GM12878 (cell line): ENCODE data around the gene ZSWIM9. TPM values are rescaled to one million over a fixed set of nuclear protein-coding genes. Genes with fewer than 3 reads are reported as not detected.

Source experiments
- ATAC-seq: fragments of 200-7000 bp; cut with Tn5 transposase; 3 replicates; pipeline ENCODE4 v1.9.1; 2020; ENCODE audit warnings: mild to moderate bottlenecking, moderate library complexity
- BruUV-seq: library from RNA; stranded (reverse); fragments of 400-500 nt; replicated peaks from 2 replicates; lab custom pipeline; 2021; lab: Mats Ljungman, UMichigan
- CTCF ChIA-PET: fragments of 300-600 bp; sonication (Branson Sonifier 250); formaldehyde crosslinking; extraction: SDS; loops from one replicate; lab custom pipeline; 2021; ENCODE audit warnings: inconsistent platforms; lab: Yijun Ruan, JAX
- POLR2A ChIA-PET: fragments of 350-600 bp; formaldehyde crosslinking; extraction: SDS; loops from one replicate; lab custom pipeline; 2021; ENCODE audit warnings: inconsistent platforms; lab: Charles Lee
- RAD21 ChIA-PET: fragments of 300-600 bp; sonication (Branson Sonifier 250); formaldehyde crosslinking; loops from one replicate; lab custom pipeline; 2023; ENCODE audit warnings: antibody characterized with exemption; ENCODE audit not compliant: unreplicated experiment; lab: Charles Lee
- SMC1A ChIA-PET: fragments of 300-600 bp; sonication (Branson Sonifier 250); formaldehyde crosslinking; loops from one replicate; lab custom pipeline; 2023; ENCODE audit not compliant: unreplicated experiment, uncharacterized antibody; lab: Charles Lee
- DNase-seq: peaks from one replicate; pipeline ENCODE4 v3.0.0-alpha.2; 2011; ENCODE audit warnings: low read depth, low spot score
- FAIRE-seq: peaks from 3 replicates; lab custom pipeline; 2011; peaks lifted over from hg19 to GRCh38; lab: Jason Lieb, UNC
- H2AFZ ChIP-seq: 2 replicates; pipeline ENCODE4 v1.6.0; 2011; ENCODE audit warnings: low read depth, low read length, control low read depth; ENCODE audit not compliant: control insufficient read depth
- H3K27ac ChIP-seq: 2 replicates; pipeline ENCODE4 v1.5.1; 2011; ENCODE audit warnings: control low read depth; ENCODE audit not compliant: control insufficient read depth, insufficient read depth
- H3K27me3 ChIP-seq, 2 experiments: replicated peaks in 1 of 2; 2 replicates each; pipeline versions ENCODE4 v1.6.0 to v1.6.1; 2011; ENCODE audit warnings: low read length in 1 of 2; ENCODE audit not compliant: control insufficient read depth in 2 of 2, insufficient read depth in 2 of 2
- H3K36me3 ChIP-seq, 2 experiments: 2 replicates each; pipeline ENCODE4 v1.5.1; 2011; ENCODE audit warnings: low read length in 1 of 2; ENCODE audit not compliant: control insufficient read depth in 2 of 2, insufficient read depth in 2 of 2
- H3K4me1 ChIP-seq: 2 replicates; pipeline ENCODE4 v1.6.1; 2011; ENCODE audit warnings: mild to moderate bottlenecking, low read length, moderate library complexity, mixed read lengths; ENCODE audit not compliant: control insufficient read depth, insufficient read depth
- H3K4me2 ChIP-seq: 2 replicates; pipeline ENCODE4 v1.6.0; 2011; ENCODE audit warnings: control low read depth; ENCODE audit not compliant: control insufficient read depth, insufficient read depth
- H3K4me3 ChIP-seq: fragments of 200-600 bp; sonication (generic); 2 replicates; pipeline ENCODE4 v1.5.1; 2016
- H3K79me2 ChIP-seq: 2 replicates; pipeline ENCODE4 v1.6.0; 2011; ENCODE audit warnings: low read length; ENCODE audit not compliant: control insufficient read depth, insufficient read depth
- H3K9ac ChIP-seq: 2 replicates; pipeline ENCODE4 v1.8.0; 2011; ENCODE audit warnings: low read length, control low read depth, mixed read lengths; ENCODE audit not compliant: control insufficient read depth, insufficient read depth
- H3K9me3 ChIP-seq: replicated peaks from 3 replicates; pipeline ENCODE4 v1.5.1; 2011; ENCODE audit warnings: mild to moderate bottlenecking, low read length; ENCODE audit not compliant: control insufficient read depth, insufficient read depth
- H4K20me1 ChIP-seq: 2 replicates; pipeline ENCODE4 v1.6.0; 2011; ENCODE audit not compliant: control insufficient read depth, insufficient read depth
- ATF7 ChIP-seq: fragments of 450-650 bp; IDR thresholded peaks from 2 replicates; pipeline ENCODE4 v1.6.1; 2016; ENCODE audit warnings: low read depth, mild to moderate bottlenecking
- CEBPB ChIP-seq, 2 experiments: fragments of 150-350 bp in 1 of 2; IDR thresholded peaks; 2 replicates each; pipeline ENCODE4 v1.6.1; 2012 to 2014; ENCODE audit warnings: low read depth in 2 of 2, low read length in 2 of 2, borderline replicate concordance in 1 of 2, inconsistent platforms in 1 of 2
- CREM ChIP-seq: IDR thresholded peaks from 2 replicates; pipeline ENCODE4 v1.6.1; 2014; ENCODE audit warnings: antibody characterized with exemption, low read depth
- FOXK2 ChIP-seq: fragments of 450-650 bp; IDR thresholded peaks from 2 replicates; pipeline ENCODE4 v1.6.1; 2017; ENCODE audit warnings: mild to moderate bottlenecking, moderate library complexity
- NBN ChIP-seq: fragments of 450-650 bp; IDR thresholded peaks from 2 replicates; pipeline ENCODE4 v1.6.1; 2016
- NR2F1 ChIP-seq: fragments of 450-650 bp; conservative IDR thresholded peaks from 2 replicates; pipeline ENCODE4 v1.6.1; 2017; ENCODE audit warnings: mild to moderate bottlenecking
- RBBP5 ChIP-seq: fragments of 200-600 bp; sonication (generic); conservative IDR thresholded peaks from 2 replicates; pipeline ENCODE4 v1.6.1; 2016
- STAT3 ChIP-seq: IDR thresholded peaks from 2 replicates; pipeline ENCODE4 v1.6.1; 2011; ENCODE audit warnings: low read depth, low read length, improper control_type of control experiment
- SUZ12 ChIP-seq: fragments of 200-600 bp; sonication (generic); IDR thresholded peaks from one replicate; pipeline ENCODE4 v1.6.1; 2018; ENCODE audit warnings: antibody characterized with exemption, mild to moderate bottlenecking; ENCODE audit not compliant: unreplicated experiment
- TBL1XR1 ChIP-seq: IDR thresholded peaks from 2 replicates; pipeline ENCODE4 v1.6.1; 2012; ENCODE audit warnings: low read depth, low read length, improper control_type of control experiment
- WRNIP1 ChIP-seq: IDR thresholded peaks from 2 replicates; pipeline ENCODE4 v1.6.1; 2011; ENCODE audit warnings: low read depth, low read length, improper control_type of control experiment, borderline replicate concordance
- WGBS: methylation state at CpG from one replicate; pipeline ENCODE4 v1.1.6; 2016; ENCODE audit warnings: low lambda C conversion rate; ENCODE audit not compliant: insufficient replicate concordance, insufficient coverage; ENCODE audit errors: missing lambda C conversion rate; 5-methylcytosine and 5-hydroxymethylcytosine counted together
- in situ Hi-C: fragments of 300-500 bp; cut with MboI; formaldehyde crosslinking; loops from 9 replicates; pipeline ENCODE4 v1.14.3; 2018; ENCODE audit warnings: mixed read lengths
- intact Hi-C: fragments of 100-400 bp; cut with micrococcal nuclease; formaldehyde crosslinking; loops from one replicate; pipeline ENCODE4 v1.14.2; 2022; ENCODE audit not compliant: unreplicated experiment
- polyA plus RNA-seq, 11 experiments: library from polyadenylated mRNA; depleted of rRNA in 4 of 11; unstranded in 6 of 11; stranded (reverse) in 5 of 11; fragments of >200 nt; fragmentation: Nextera tagmentation in 4 of 11; fragmentation: Illumina TruSeq in 1 of 11; extraction: Ambion mirVana in 4 of 11; extraction: Trizol in 1 of 11; gene quantifications; 1 replicate in 1 of 11; 2 replicates in 10 of 11; pipeline versions ENCODE4 v1.2.1 to v1.2.3, GENCODE V29; 2011 to 2016; ENCODE audit warnings: inconsistent platforms in 2 of 11, missing spikeins in 2 of 11, low read depth in 1 of 11
- total RNA-seq, 4 experiments: library from RNA; depleted of rRNA in 3 of 4; stranded (reverse); fragments of >200 nt in 3 of 4; fragmentation: Illumina TruSeq in 1 of 4; extraction: Trizol in 1 of 4; gene quantifications; 2 replicates each; pipeline versions ENCODE4 v1.2.1 to v1.2.3, GENCODE V29; 2013 to 2021
- TF ChIP-seq, protein P1 (sequence below): fragments of 450-650 bp; IDR thresholded peaks from 2 replicates; pipeline ENCODE4 v1.6.1; 2017; ENCODE audit warnings: borderline replicate concordance
- TF ChIP-seq, protein P2 (sequence below): IDR thresholded peaks from 2 replicates; pipeline ENCODE4 v1.6.1; 2011; ENCODE audit warnings: mild to moderate bottlenecking, low read depth, low read length, moderate library complexity; ENCODE audit not compliant: insufficient replicate concordance

ZSWIM9 gene
- total and polyA plus RNA-seq, 10 of the 15 experiments (the other 5 are each of a cell fraction or from before 2014, with no cell fraction given): 0.29 to 6.2 (median 1.4) TPM; not detected in 1

- TF ChIP-seq CEBPB (IDR thresholded peaks at IDR 0.05; ENCODE audit: borderline replicate concordance in 1 of 2, low read depth in 2 of 2, low read length in 2 of 2): no peak
- TF ChIP-seq, protein P1, sequence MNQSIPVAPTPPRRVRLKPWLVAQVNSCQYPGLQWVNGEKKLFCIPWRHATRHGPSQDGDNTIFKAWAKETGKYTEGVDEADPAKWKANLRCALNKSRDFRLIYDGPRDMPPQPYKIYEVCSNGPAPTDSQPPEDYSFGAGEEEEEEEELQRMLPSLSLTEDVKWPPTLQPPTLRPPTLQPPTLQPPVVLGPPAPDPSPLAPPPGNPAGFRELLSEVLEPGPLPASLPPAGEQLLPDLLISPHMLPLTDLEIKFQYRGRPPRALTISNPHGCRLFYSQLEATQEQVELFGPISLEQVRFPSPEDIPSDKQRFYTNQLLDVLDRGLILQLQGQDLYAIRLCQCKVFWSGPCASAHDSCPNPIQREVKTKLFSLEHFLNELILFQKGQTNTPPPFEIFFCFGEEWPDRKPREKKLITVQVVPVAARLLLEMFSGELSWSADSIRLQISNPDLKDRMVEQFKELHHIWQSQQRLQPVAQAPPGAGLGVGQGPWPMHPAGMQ: no peak
- TF ChIP-seq FOXK2: no peak
- TF ChIP-seq, protein P2, sequence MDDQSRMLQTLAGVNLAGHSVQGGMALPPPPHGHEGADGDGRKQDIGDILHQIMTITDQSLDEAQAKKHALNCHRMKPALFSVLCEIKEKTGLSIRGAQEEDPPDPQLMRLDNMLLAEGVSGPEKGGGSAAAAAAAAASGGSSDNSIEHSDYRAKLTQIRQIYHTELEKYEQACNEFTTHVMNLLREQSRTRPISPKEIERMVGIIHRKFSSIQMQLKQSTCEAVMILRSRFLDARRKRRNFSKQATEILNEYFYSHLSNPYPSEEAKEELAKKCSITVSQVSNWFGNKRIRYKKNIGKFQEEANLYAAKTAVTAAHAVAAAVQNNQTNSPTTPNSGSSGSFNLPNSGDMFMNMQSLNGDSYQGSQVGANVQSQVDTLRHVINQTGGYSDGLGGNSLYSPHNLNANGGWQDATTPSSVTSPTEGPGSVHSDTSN: no peak
- TF ChIP-seq SUZ12: no peak
- no peak for TF ChIP-seq RBBP5
- TF ChIP-seq NBN: no peak
- no peak for TF ChIP-seq WRNIP1
- no peak for TF ChIP-seq TBL1XR1
- no peak for TF ChIP-seq NR2F1
- TF ChIP-seq CREM: no peak
- no peak for TF ChIP-seq STAT3
- no peak for TF ChIP-seq ATF7
- WGBS: 85% methylated on average over 9 of the region's 13 CpGs
- no peaks in the 10 kb centered on the region for H3K9me3 ChIP-seq
- no peaks in the 10 kb centered on the region for H3K27me3 ChIP-seq
- no peak overlapping the region for H3K9ac ChIP-seq
- BruUV-seq: no TSS peak
- no peaks in the 10 kb centered on the region for H4K20me1 ChIP-seq
- no peak overlapping the region for H3K4me3 ChIP-seq
- ChIA-PET POLR2A (no interaction called here), CTCF (no interaction called here), RAD21 (no interaction called here), SMC1A (no interaction called here)
- ATAC-seq: no peak
- no peaks in the 10 kb centered on the region for H3K36me3 ChIP-seq
- intact Hi-C loops (no loop called here), in situ Hi-C loops (no loop called here)
- no peak for DNase-seq
- no peaks in the 10 kb centered on the region for H3K79me2 ChIP-seq
- no peaks in the 10 kb centered on the region for H3K4me1 ChIP-seq
- no peak for FAIRE-seq
- no peak overlapping the region for H3K27ac ChIP-seq
- no peak overlapping the region for H2AFZ ChIP-seq
- no peak overlapping the region for H3K4me2 ChIP-seq
Measured at GRCh38 chr19:48196933-48197665, 26.6 kb downstream of the ZSWIM9 start.
